HepG2 (cell line): ENCODE data around the gene ZNF684. TPM values are rescaled to one million over a fixed set of nuclear protein-coding genes. Genes with fewer than 3 reads are reported as not detected.

ENCODE experiments used
- ATAC-seq: fragments of 200-7000 bp; cut with Tn5 transposase; 3 replicates; pipeline ENCODE4 v1.9.1; 2020; ENCODE audit warnings: mild to moderate bottlenecking, moderate library complexity
- BruUV-seq: library from RNA; stranded (reverse); fragments of 400-500 nt; replicated peaks from 2 replicates; lab custom pipeline; 2021; lab: Mats Ljungman, UMichigan
- CTCF ChIA-PET: fragments of 300-600 bp; formaldehyde crosslinking; extraction: SDS; loops from one replicate; lab custom pipeline; 2021; ENCODE audit warnings: low total read pairs, inconsistent platforms, low intra/inter-chr PET ratio; lab: Yijun Ruan, JAX
- POLR2A ChIA-PET: fragments of 350-600 bp; sonication (Branson Sonifier 250); formaldehyde crosslinking; loops from one replicate; lab custom pipeline; 2020; ENCODE audit warnings: antibody characterized with exemption, inconsistent platforms; lab: Yijun Ruan, JAX
- DNase-seq: peaks from one replicate; pipeline ENCODE4 v3.0.0-alpha.2; 2015; ENCODE audit warnings: low spot score
- FAIRE-seq: peaks from 3 replicates; lab custom pipeline; 2011; peaks lifted over from hg19 to GRCh38; lab: Jason Lieb, UNC
- H2AFZ ChIP-seq: one replicate; pipeline ENCODE4 v1.6.1; 2011; ENCODE audit warnings: low read length, inconsistent platforms
- H3K27ac ChIP-seq: fragments of 300-600 bp; 3 replicates; pipeline ENCODE4 v1.8.0; 2011; ENCODE audit warnings: mixed run types, mild to moderate bottlenecking, mixed read lengths, low read length, inconsistent platforms; ENCODE audit not compliant: insufficient read depth; ENCODE audit errors: extremely low read length
- H3K27me3 ChIP-seq, 2 experiments: fragments of 200-600 bp in 1 of 2; 2 replicates in 1 of 2; 3 replicates in 1 of 2; pipeline versions ENCODE4 v1.6.0 to v1.8.0; 2011; ENCODE audit warnings: low read length in 2 of 2, mild to moderate bottlenecking in 2 of 2, moderate library complexity in 2 of 2, inconsistent platforms in 1 of 2; ENCODE audit not compliant: insufficient read depth in 2 of 2, control insufficient read depth in 1 of 2
- H3K36me3 ChIP-seq, 2 experiments: fragments of 200-600 bp in 1 of 2; replicated peaks in 1 of 2; 2 replicates in 1 of 2; 3 replicates in 1 of 2; pipeline versions ENCODE4 v1.5.1 to v1.8.0; 2011; ENCODE audit warnings: low read length in 2 of 2, inconsistent platforms in 1 of 2; ENCODE audit not compliant: insufficient read depth in 2 of 2, control insufficient read depth in 1 of 2
- H3K4me1 ChIP-seq: 2 replicates; pipeline ENCODE4 v1.5.1; 2012; ENCODE audit warnings: low read length, inconsistent platforms; ENCODE audit not compliant: insufficient read depth
- H3K4me2 ChIP-seq: 2 replicates; pipeline ENCODE4 v1.6.0; 2011; ENCODE audit warnings: low read depth, low read length, inconsistent platforms
- H3K4me3 ChIP-seq, 3 experiments: fragments of 200-600 bp in 1 of 3; sonication (generic), shearing (Covaris generic) in 1 of 3; replicated peaks in 1 of 3; 2 replicates each; pipeline ENCODE4 v1.5.1; 2011 to 2016; ENCODE audit warnings: low read length in 3 of 3, inconsistent platforms in 2 of 3, low read depth in 2 of 3, mild to moderate bottlenecking in 2 of 3, control low read depth in 1 of 3, mixed read lengths in 1 of 3; ENCODE audit not compliant: insufficient read depth in 1 of 3
- H3K79me2 ChIP-seq: one replicate; pipeline ENCODE4 v1.6.1; 2011; ENCODE audit warnings: low read length, inconsistent platforms; ENCODE audit not compliant: insufficient read depth
- H3K9ac ChIP-seq: 2 replicates; pipeline ENCODE4 v1.6.0; 2011; ENCODE audit warnings: mild to moderate bottlenecking, low read depth, low read length, inconsistent platforms; ENCODE audit not compliant: insufficient read depth
- H3K9me3 ChIP-seq: 2 replicates; pipeline ENCODE4 v1.5.1; 2012; ENCODE audit warnings: mild to moderate bottlenecking, low read length
- H4K20me1 ChIP-seq: 2 replicates; pipeline ENCODE4 v1.6.0; 2011; ENCODE audit warnings: inconsistent platforms, mild to moderate bottlenecking, low read length, moderate library complexity; ENCODE audit not compliant: insufficient read depth
- CEBPB ChIP-seq: IDR thresholded peaks from 2 replicates; pipeline ENCODE4 v1.6.1; 2011; ENCODE audit warnings: low read depth, low read length, improper control_type of control experiment, borderline replicate concordance
- DPF2 ChIP-seq: sonication (generic); formaldehyde crosslinking; IDR thresholded peaks from 2 replicates; pipeline ENCODE4 v1.4.0; 2020; ENCODE audit warnings: mild to moderate bottlenecking, low read depth, missing genetic modification reagents, borderline replicate concordance
- FOXJ3 ChIP-seq: sonication (generic); formaldehyde crosslinking; IDR thresholded peaks from 2 replicates; pipeline ENCODE4 v1.4.0; 2020; ENCODE audit warnings: missing genetic modification reagents, mild to moderate bottlenecking, borderline replicate concordance
- HDAC2 ChIP-seq: sonication (generic); formaldehyde crosslinking; IDR thresholded peaks from 2 replicates; pipeline ENCODE4 v1.4.0; 2020; ENCODE audit warnings: missing genetic modification reagents
- MED1 ChIP-seq: sonication (generic); formaldehyde crosslinking; IDR thresholded peaks from 2 replicates; pipeline ENCODE4 v1.4.0; 2020; ENCODE audit warnings: missing genetic modification reagents
- NCOR1 ChIP-seq: fragments of 200-600 bp; sonication (generic); IDR thresholded peaks from 2 replicates; pipeline ENCODE4 v1.7.0; 2017; ENCODE audit warnings: antibody characterized with exemption, low read length, borderline replicate concordance
- SETDB1 ChIP-seq: sonication (generic); formaldehyde crosslinking; IDR thresholded peaks from 2 replicates; pipeline ENCODE4 v1.5.1; 2020; ENCODE audit warnings: missing genetic modification reagents, mild to moderate bottlenecking, borderline replicate concordance
- WGBS: methylation state at CpG from one replicate; pipeline ENCODE4 v1.1.6; 2017; ENCODE audit warnings: low lambda C conversion rate; 5-methylcytosine and 5-hydroxymethylcytosine counted together
- in situ Hi-C: cut with HindIII; loops from 2 replicates; pipeline ENCODE4 v1.10.0; 2017; ENCODE audit warnings: low pct_unique_long_range_greater_than_20kb; ENCODE audit not compliant: extremely low pct_ligation_motif_present
- intact Hi-C: fragments of 100-400 bp; cut with micrococcal nuclease; formaldehyde crosslinking; loops from one replicate; pipeline ENCODE4 v1.10.0; 2022; ENCODE audit not compliant: unreplicated experiment
- polyA plus RNA-seq, 8 experiments: library from polyadenylated mRNA; depleted of rRNA in 3 of 8; stranded (reverse) in 7 of 8; unstranded in 1 of 8; fragments of >200 nt; fragmentation: Illumina TruSeq in 4 of 8; extraction: Trizol in 4 of 8; gene quantifications; 2 replicates each; pipeline versions ENCODE4 v1.2.1 to v1.2.3, GENCODE V29; 2011 to 2016; ENCODE audit warnings: low read depth in 4 of 8, missing spikeins in 1 of 8, mixed read lengths in 1 of 8; ENCODE audit not compliant: insufficient read depth in 1 of 8
- total RNA-seq, 5 experiments: library from RNA; depleted of rRNA; stranded (reverse); fragments of >200 nt; fragmentation: Illumina TruSeq; extraction: Trizol; gene quantifications; 2 replicates each; pipeline ENCODE4 v1.2.3, GENCODE V29; 2016; ENCODE audit warnings: low read depth in 1 of 5
- TF ChIP-seq, protein P1 (sequence below): IDR thresholded peaks from 2 replicates; pipeline ENCODE4 v1.6.1; 2018; ENCODE audit warnings: missing genetic modification reagents
- TF ChIP-seq, protein P2 (sequence below): sonication (generic); formaldehyde crosslinking; IDR thresholded peaks from one replicate; pipeline ENCODE4 v1.5.1; 2020; ENCODE audit warnings: mild to moderate bottlenecking, missing genetic modification reagents; ENCODE audit errors: not compliant biosample characterization

Gene ZNF684
- total and polyA plus RNA-seq, 2 of the 13 experiments (the other 11 are each of a cell fraction or from before 2014, with no cell fraction given): 6.5 to 15.2 TPM

DNA sequence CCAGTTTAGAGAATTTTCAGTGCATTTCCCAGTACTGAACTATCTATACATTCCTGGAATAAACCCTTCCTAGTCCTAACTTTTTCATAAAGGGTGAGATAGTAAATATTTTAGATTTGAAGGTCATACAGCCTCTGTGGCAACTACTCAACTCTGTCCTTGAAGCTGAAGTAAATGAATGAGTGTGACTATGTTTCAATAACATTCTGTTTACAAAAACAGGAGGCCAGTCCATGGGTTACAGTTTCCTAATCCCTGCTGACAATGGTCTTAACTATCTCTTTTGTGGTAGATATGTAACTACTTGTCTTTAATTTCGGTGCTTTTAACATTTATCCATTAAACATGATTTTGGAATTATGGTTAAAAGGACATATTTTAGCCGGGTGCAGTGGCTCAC, 4.3 kb downstream of the ZNF684 start (continued):
- TF ChIP-seq, protein P1, sequence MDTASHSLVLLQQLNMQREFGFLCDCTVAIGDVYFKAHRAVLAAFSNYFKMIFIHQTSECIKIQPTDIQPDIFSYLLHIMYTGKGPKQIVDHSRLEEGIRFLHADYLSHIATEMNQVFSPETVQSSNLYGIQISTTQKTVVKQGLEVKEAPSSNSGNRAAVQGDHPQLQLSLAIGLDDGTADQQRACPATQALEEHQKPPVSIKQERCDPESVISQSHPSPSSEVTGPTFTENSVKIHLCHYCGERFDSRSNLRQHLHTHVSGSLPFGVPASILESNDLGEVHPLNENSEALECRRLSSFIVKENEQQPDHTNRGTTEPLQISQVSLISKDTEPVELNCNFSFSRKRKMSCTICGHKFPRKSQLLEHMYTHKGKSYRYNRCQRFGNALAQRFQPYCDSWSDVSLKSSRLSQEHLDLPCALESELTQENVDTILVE (CRISPR knock-in tag): 0 out of 2 replicates have a peak, but pooled peaks have one; percentile 30
- peak; percentile 85 for TF ChIP-seq MED1 (CRISPR knock-in tag)
- TF ChIP-seq FOXJ3 (CRISPR knock-in tag): peak; percentile 83
- peak; percentile 72 for TF ChIP-seq HDAC2 (CRISPR knock-in tag)
- TF ChIP-seq DPF2: peak; percentile 94
- TF ChIP-seq NCOR1: peak; percentile 39; the same call in 1 of the 2 replicates
- TF ChIP-seq SETDB1 (CRISPR knock-in tag): no peak

DNA sequence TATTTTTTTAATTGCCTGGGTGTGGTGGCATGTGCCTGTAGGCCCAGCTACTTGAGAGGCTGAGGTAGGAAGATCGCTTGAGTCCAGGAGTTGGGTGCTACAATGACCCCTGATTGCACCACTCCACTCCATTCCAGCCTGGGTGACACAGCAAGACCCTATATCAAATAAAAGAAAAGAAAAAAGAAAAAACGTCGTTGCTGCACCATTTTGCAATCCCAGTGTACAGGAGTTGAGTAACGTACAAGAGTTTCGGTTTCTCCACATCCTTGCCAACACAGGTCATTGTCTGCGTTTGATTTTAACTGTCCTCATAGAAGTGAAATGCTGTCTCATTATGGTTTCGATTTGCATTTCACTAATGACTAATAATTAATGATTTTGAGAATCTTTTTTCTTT, 7.9 kb downstream of the ZNF684 start:
- H3K9ac ChIP-seq: no peak overlapping the region
- no peaks in the 10 kb centered on the region for H4K20me1 ChIP-seq
- in situ Hi-C loops: no loop called here
- no TSS peak for BruUV-seq
- ATAC-seq: no peak
- CTCF ChIA-PET: no interaction called here
- peaks cover 7 to 44% of the 10 kb centered on the region in 2 experiments for H3K36me3 ChIP-seq
- FAIRE-seq: no peak
- peaks cover 5% of the 10 kb centered on the region for H3K79me2 ChIP-seq
- DNase-seq: no peak
- 73% methylated on average over 7 of the region's 7 CpGs for WGBS
- POLR2A ChIA-PET: no interaction called here
- no peak overlapping the region for H3K4me2 ChIP-seq
- intact Hi-C loops: no loop called here
- H3K27ac ChIP-seq: no peak overlapping the region
- H3K9me3 ChIP-seq: no peaks in the 10 kb centered on the region
- H3K4me1 ChIP-seq: peaks cover 19% of the 10 kb centered on the region
- TF ChIP-seq, protein P2, sequence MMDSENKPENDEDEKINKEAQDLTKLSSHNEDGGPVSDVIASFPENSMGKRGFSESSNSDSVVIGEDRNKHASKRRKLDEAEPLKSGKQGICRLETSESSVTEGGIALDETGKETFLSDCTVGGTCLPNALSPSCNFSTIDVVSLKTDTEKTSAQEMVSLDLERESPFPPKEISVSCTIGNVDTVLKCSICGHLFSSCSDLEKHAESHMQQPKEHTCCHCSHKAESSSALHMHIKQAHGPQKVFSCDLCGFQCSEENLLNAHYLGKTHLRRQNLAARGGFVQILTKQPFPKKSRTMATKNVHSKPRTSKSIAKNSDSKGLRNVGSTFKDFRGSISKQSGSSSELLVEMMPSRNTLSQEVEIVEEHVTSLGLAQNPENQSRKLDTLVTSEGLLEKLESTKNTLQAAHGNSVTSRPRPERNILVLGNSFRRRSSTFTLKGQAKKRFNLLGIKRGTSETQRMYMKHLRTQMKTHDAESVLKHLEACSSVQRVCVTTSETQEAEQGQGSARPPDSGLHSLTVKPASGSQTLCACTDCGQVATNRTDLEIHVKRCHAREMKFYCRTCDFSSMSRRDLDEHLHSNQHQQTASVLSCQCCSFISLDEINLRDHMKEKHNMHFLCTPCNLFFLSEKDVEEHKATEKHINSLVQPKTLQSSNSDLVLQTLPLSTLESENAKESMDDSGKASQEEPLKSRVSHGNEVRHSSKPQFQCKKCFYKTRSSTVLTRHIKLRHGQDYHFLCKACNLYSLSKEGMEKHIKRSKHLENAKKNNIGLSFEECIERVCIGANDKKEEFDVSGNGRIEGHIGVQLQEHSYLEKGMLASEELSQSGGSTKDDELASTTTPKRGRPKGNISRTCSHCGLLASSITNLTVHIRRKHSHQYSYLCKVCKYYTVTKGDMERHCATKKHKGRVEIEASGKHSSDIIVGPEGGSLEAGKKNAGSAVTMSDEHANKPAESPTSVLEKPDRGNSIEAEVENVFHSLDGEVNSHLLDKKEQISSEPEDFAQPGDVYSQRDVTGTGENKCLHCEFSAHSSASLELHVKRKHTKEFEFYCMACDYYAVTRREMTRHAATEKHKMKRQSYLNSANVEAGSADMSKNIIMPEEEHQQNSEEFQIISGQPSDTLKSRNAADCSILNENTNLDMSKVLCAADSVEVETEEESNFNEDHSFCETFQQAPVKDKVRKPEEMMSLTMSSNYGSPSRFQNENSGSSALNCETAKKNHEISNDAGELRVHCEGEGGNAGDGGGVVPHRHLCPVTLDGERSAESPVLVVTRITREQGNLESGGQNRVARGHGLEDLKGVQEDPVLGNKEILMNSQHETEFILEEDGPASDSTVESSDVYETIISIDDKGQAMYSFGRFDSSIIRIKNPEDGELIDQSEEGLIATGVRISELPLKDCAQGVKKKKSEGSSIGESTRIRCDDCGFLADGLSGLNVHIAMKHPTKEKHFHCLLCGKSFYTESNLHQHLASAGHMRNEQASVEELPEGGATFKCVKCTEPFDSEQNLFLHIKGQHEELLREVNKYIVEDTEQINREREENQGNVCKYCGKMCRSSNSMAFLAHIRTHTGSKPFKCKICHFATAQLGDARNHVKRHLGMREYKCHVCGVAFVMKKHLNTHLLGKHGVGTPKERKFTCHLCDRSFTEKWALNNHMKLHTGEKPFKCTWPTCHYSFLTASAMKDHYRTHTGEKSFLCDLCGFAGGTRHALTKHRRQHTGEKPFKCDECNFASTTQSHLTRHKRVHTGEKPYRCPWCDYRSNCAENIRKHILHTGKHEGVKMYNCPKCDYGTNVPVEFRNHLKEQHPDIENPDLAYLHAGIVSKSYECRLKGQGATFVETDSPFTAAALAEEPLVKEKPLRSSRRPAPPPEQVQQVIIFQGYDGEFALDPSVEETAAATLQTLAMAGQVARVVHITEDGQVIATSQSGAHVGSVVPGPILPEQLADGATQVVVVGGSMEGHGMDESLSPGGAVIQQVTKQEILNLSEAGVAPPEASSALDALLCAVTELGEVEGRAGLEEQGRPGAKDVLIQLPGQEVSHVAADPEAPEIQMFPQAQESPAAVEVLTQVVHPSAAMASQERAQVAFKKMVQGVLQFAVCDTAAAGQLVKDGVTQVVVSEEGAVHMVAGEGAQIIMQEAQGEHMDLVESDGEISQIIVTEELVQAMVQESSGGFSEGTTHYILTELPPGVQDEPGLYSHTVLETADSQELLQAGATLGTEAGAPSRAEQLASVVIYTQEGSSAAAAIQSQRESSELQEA (CRISPR knock-in tag): no peak
- TF ChIP-seq CEBPB: peak; percentile 47; the same call in 1 of the 2 replicates
- TF ChIP-seq, all 625 proteins: peak for 1
- no peaks in the 10 kb centered on the region for H3K27me3 ChIP-seq
- no peak overlapping the region for H2AFZ ChIP-seq
- no peak overlapping the region for H3K4me3 ChIP-seq
